Measurements from ENCODE around the gene ZNF678.
"Not testable (repeated sequence)": the region's sequence is repeated elsewhere in the genome, so short reads cannot be mapped to it uniquely, and the experiment has no call there.

The ZNF678 gene

GRCh38 chr1:227551881-227552280 is 11.5 kb upstream of the ZNF678 start:
- not testable (repeated sequence) for DNase-seq (ENCODE audit: low read depth)

- DNase-seq (ENCODE audit: low read depth): no peak
Measured at GRCh38 chr1:227556288-227556687, 7.1 kb upstream of the ZNF678 start.

DNA sequence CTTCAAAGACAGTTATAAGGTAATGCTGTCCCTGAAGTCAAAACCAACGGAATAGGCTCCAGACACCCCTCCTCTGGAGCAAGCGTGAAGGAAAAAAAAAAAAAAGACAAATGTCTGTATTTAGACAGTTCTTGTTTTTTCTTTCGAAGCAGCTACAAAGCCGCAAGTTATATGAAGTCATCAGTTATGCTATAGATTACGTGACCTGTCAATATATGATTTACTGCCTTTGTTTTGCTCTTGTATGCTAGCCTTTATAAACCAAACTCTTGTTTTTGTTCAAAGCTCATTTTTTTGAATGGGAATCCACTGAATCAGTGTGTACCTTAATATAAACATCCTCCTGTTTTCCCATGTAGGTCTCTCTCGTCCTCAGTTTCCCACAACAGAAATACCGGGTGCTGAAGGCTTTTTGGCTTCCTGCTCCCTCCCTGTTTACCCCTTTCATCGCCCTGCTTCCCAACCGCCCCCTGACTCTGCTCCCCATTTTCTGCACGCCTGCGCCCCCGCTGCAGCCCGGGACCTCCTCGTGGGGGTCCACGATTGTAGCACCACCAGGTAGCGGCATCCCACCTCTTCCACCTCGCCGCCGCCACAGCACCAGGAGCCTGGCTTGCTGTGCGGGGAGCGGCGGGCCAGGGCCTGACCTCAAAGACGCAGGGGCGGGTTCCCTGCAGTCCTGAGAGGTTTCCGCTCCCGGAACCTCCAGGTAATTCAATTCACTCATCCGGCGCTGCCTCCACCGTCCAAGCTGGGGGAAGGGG is 5.2 kb upstream of the ZNF678 start:
- DNase-seq (ENCODE audit: low read depth): no peak

GRCh38 chr1:227558732-227559262 is 4.6 kb upstream of the ZNF678 start:
- no peak for DNase-seq (ENCODE audit: low read depth)

DNA sequence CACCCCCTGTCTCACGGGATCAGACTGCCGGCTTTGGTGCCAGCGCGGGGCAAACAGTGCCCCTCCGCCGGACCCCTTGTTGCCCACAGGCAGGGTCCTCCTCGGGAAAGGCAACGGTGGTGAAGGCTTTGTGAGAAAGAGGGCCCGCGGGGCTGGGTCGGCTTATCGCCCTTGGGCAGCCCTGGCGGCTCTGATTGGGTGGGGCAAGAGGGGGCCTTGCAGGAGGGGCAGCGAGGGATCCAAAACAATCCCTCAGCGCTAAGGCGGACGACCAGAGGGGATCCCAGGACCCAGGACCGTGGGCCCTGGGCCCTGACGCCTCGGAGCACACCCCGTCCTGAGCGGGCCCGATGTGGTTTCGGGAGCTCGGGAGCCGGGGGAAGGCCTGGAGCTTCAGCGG is 3.9 kb upstream of the ZNF678 start:
- no peak for DNase-seq (ENCODE audit: low read depth)

DNA sequence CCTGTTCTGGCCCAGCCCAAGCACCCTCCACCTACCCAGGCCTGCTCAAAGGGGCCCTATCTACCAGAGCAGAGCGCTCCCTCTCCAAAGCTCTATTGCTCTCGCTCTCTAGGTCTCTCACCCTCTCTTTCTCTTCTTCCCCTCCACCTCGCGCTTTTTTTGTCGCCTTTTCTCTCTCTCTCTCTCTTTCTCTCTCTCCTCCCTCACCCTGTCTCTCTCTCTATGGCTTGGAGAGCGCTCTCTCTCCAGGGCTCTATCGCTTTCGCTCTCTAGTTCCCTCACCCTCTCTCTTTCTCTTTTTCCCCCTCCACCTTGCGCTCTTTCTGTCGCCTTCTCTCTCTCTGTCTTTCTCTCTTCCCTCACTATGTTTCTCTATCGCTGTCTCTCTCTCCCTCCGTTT is 3.4 kb upstream of the ZNF678 start:
- DNase-seq (ENCODE audit: low read depth): no peak

DNA sequence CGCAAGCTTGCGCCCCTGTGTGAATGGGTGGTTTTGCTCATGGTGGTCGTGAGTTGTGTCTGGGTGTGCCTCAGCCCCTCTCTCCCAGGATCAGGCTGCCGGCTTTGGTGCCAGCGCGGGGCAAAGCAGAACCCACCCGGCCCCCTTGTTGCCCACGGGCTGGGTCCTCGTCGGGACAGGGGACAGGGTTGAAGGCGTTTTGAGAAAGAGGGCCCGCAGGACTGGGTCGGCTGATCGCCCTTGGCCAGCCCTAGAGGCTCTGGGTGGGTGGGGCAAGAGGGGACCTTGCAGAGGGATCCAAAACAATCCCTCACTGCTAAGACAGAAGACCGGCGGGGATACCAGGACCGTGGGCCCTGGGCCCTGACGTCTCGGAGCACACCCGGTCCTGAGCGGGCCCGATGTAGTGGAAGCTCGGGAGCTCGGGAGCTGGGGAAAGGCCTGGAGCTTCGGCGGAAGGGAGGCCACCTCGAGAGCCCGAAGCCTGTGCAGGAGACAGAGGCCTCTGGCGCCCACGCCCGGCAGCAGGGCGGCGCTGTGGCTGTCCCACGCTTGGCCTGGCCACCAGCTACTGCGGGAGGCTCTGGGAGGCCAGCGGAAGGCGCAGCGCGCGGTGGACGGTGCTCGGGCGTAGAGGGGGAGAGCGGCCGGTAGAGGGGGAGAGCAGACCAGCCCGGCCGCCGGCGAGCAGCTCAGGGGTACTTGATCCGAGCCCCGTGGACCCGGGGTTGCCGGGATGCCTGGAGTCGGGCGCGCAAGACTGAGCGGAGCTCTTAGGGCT is 2.8 kb upstream of the ZNF678 start:
- no peak for DNase-seq (ENCODE audit: low read depth)

GRCh38 chr1:227561241-227561907 is 2.0 kb upstream of the ZNF678 start:
- no peak for DNase-seq (ENCODE audit: low read depth)

DNA sequence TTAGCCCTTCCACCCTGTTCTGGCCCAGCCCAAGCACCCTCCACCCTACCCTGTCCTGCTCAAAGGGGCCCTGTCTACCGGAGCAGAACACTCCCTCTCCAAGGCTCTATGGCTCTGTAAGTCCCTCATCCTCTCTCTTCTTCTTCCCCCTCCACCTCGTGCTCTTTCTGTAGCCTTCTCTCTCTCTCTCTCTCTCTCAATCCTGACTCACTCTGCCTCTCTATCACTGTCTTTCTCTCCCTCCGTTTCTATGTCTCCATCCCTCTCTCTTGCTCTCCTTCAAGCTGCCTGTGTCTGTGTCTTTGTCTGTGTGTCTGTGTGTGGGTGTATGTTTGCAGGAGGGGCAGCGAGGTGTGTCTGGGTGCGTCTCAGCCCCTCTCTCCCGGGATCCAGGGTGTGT is 1.3 kb upstream of the ZNF678 start:
- no peak for DNase-seq (ENCODE audit: low read depth)

DNA sequence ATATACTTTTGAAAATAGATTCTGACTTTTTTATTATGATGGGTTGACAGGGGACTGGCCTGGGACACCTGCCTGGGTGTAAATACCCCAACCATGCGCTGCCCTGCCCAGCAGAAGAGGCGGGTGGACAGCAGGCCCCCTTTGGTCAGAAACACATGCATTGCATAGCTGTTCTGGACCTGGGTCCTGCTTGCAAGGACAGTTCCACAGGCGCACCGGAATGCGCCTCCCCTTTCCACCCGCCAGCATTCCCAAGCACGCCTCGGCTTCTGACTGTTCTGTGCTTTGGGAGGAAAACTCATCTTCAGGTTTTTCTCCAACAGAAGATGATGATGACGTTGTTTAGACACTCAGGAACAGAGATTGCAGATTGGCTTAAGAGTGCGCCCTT is 428 bp upstream of the ZNF678 start:
- DNase-seq (ENCODE audit: low read depth): no peak

GRCh38 chr1:227567256-227567655 is 3.9 kb downstream of the ZNF678 start:
- no peak for DNase-seq (ENCODE audit: low read depth)

DNA sequence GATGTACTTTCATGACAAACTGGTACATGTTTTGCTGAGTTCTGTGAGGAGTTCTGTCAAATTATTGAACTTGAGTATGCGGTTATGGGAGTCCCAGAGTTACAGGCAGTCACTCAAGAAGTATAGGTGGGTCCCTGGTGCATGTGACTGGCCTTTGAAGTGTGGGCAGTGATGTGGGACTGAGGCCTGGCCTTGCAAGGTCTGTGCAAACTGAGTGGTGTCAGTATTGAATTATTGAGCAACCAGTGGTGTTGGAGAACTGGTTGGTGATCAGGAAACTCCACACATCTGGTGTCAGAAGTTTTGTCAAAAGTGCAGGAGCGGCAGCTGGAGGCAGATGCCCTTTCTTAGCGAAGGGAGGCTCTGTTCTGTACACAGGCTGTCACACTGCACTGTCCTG is 5.2 kb downstream of the ZNF678 start:
- DNase-seq (ENCODE audit: low read depth): no peak

GRCh38 chr1:227572752-227573151 is 9.4 kb downstream of the ZNF678 start:
- DNase-seq (ENCODE audit: low read depth): no peak

DNA sequence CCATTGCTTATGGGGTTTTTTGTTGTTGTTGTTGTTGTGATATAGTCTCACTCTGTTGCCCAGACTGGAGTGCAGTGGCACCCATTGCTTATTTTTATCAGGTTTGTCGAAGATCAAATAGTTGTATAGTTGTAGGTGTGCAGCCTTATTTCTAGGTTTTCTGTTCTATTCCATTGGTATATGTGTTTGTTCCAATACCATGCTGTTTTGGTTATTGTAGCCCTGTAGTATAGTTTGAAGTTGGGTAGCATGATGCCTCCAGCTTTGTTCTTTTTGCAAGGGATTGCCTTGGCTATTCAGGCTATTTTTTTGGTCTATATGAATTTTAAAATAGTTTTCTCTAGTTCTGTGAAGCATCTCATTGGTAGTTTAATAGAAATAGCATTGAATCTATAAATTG is 11.6 kb downstream of the ZNF678 start:
- DNase-seq (ENCODE audit: low read depth): no peak

- no peak for DNase-seq (ENCODE audit: low read depth)
Measured at GRCh38 chr1:227576189-227576588, 12.8 kb downstream of the ZNF678 start.

DNA sequence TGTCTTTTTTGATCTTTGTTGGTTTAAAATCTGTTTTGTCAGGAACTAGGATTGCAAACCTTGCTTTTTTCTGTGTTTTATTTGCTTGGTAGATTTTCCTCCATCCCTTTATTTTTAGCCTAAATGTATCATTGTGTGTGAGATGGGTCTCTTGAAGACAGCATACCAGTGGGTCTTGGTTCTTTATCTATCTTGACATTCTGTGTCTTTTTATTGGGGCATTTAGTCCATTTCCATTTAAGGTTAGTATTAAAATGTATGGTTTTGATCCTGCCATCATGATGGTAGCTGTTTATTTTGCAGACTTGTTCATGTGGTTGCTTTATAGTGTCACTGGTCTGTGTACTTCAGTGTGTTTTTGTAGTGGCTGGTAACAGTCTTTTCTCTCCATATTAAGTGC is 14.1 kb downstream of the ZNF678 start:
- DNase-seq (ENCODE audit: low read depth): no peak

GRCh38 chr1:227583354-227583753 is 20.0 kb downstream of the ZNF678 start:
- no peak for DNase-seq (ENCODE audit: low read depth)

DNA sequence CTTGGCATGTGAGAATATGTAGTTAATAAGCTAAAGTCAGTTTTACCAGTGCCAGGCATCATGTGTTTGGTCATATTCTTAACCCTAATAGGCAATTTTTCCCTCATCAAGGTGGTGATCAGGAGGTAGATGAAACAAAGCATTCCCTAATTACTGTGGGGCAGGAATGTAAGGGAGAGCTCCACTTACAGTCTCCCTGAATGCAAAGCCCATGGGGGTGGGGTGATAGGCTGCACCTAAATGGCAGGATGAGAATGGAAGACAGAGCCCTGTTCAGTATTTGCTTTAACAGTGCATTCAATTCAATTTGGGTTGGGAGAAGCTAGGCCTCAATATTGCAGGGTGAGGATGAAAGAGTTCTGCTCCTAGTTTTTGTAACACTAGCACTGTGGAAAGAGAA is 23.4 kb downstream of the ZNF678 start:
- no peak for DNase-seq (ENCODE audit: low read depth)

DNA sequence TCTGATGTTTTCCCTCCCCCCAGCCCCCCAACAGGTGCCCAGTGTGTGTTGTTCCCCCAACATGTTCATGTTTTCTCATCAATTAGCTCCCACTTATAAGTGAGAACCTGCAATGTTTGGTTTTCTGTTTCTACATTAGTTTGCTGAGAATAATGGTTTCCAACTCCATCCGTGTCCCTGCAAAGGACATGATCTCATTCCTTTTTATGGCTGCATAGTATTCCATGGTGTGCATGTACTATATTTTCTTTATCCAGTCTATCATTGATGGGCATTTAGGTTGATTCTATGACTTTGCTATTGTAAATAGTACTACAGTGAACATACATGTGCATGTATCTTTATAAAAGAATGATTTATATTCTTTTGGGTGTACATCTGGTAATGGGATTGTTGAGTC is 24.6 kb downstream of the ZNF678 start:
- DNase-seq (ENCODE audit: low read depth): no peak

- not testable (repeated sequence) for DNase-seq (ENCODE audit: low read depth)
Measured at GRCh38 chr1:227588769-227589168, 25.4 kb downstream of the ZNF678 start.

- DNase-seq (ENCODE audit: low read depth): not testable (repeated sequence)
Measured at GRCh38 chr1:227589777-227590176, 26.4 kb downstream of the ZNF678 start.

- not testable (repeated sequence) for DNase-seq (ENCODE audit: low read depth)
Measured at GRCh38 chr1:227596222-227596621, 32.9 kb downstream of the ZNF678 start.

GRCh38 chr1:227603327-227603726 is 40.0 kb downstream of the ZNF678 start:
- no peak for DNase-seq (ENCODE audit: low read depth)
